Jurkat, Clone E6-1 (cell line): ENCODE results near the gene PLPP3.

ENCODE experiments used
- DNase-seq: peaks from one replicate; pipeline ENCODE4 v3.0.0-alpha.2; 2011; ENCODE audit warnings: low read depth, low spot score
- H3K4me3 ChIP-seq: 2 replicates; pipeline ENCODE4 v1.5.1; 2011; ENCODE audit warnings: mild to moderate bottlenecking, low read length, control low read depth, moderate library complexity

The PLPP3 gene

DNA sequence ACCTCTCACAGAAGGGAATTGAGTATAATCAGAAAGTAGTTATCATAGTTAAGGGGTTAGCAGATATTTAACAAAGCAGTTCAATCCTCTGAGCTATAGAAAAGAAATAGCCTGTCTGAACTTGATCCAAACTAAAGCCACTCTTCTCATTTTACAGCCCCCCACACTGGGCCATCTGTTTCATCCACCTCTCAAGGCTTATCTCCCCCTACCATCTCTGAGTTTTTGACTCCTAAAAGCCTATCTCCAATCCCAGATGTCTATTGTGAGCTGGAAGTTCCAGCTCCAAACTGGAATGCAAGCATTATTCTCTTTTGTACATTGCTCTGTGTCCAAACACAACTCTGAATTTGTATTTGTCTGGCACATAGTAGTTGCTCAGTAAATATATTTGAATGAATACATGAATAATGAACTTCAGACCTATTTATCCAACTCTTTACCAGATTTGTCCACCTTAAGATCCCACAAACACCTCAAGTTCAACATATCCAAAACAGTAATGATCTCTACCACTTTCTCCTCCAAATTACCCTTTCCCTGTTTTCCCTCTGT lies 98.1 kb downstream of the PLPP3 start:
- no peak for DNase-seq
- H3K4me3 ChIP-seq: no peak overlapping the region

DNA sequence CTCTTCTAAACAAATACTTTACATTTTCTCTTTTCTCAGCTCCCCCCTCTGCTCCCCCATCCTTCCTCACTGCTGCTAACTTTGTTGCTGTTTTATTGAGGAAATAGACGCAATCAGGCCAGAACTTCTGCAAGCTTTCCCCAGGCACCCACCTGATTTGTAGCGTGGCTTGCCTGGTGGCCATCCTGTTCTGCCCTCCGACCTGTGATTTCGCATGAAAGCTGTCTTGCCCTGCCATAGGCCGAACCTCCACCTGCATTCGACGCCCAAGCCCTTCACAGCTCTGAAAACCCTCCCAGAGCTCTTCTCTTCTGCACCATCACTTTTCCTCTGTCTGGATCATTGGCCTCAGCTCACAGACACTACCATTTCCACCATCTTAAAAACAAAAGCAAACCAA lies 100.6 kb downstream of the PLPP3 start:
- no peak overlapping the region for H3K4me3 ChIP-seq
- DNase-seq: no peak

DNA sequence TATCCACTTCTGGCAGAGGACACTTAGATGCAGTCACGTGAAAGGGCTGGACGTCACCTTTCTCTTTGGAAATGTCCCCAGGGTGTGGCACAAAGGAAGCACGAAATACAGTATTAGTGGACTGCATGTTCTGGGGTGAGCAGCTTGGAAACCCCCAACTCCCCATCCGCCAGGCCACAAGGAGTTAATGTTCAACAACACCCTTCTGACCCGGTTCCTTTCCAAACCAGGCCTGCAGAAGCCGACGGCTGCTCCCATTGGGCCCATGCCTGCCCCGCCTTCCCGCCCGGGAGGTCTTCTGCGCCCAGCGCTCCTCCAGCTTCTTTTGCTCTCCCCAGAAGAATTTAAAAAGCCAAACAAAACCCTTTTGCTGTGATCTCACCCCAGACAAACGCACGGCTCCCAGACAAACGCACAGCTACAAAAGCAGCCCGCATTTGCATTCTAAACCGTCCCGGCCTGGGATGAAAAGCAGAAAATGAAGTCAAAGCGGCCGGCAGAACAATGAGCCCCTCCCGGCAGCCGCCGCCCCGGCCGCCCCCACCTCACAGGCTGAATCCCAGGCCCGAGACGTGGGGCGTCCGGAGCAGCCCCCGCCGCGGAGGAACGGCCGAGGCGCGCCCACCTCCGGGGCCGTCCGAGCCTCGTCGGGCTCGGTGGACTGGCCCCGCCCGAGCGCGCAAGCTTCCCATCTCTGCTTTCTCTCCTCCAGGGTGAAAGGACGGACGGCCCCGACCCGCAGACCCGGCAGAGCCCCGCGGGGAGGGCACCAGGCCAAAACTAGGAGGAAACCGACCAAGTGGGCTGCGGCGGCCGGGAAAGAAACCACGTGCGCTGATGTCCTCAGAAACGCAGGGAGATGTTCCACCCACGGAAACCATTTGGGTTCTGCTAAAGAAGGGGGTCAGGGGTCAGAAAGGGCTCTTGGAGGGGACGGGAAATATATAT lies 101.9 kb downstream of the PLPP3 start:
- DNase-seq: no peak
- H3K4me3 ChIP-seq: no peak overlapping the region

DNA sequence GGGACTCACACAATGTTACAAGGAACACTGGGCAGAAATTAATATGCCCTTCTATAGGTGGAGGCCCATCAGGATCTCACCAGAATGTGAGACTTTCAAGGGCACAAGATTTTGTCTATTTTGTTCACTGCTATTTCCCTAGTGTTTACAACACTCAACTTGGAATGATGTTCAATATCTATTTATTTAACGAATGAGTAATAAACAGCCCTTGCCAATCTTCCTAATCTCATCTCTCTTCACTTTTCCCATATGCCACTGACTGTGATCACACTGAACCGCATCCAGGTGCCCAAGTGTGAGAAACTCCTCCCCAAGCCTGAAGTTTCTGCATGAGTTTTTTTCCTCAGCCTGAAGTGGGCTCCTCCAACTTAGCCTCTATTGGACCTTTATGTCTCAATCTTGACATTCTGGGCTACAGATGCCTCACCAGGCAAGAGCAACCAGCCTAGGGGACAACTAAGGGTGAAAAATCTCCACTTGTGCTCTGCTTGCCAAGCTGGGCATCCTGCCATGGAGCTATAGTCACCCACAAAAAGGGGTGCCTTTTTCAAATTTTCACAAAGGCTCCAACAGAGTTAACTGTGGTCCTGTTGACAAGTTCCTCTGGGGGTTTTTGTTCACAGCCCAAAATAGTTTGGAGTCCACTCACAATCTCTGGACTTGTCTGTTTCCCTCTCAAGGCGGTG lies 105.6 kb downstream of the PLPP3 start:
- DNase-seq: no peak
- H3K4me3 ChIP-seq: no peak overlapping the region

DNA sequence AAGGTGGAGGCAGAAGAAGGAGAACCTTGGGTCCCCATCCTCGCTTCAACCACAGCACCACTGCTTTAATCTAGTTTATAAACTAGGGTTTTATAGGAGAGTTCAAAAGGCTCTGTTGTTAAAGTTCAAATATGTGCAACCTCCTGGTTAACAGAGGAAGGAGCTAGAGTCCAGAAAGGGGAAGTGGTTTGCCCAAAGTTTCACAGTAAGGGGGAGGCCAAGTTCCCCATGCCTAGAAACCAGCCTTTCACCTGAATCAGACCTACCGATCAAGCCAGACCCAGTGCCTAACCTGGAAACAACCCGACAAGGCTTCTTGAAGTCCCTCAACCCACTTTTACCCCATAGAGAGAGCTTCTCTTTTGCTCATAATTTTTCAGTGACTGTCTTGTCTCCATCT lies 106.5 kb downstream of the PLPP3 start:
- no peak overlapping the region for H3K4me3 ChIP-seq
- no peak for DNase-seq

DNA sequence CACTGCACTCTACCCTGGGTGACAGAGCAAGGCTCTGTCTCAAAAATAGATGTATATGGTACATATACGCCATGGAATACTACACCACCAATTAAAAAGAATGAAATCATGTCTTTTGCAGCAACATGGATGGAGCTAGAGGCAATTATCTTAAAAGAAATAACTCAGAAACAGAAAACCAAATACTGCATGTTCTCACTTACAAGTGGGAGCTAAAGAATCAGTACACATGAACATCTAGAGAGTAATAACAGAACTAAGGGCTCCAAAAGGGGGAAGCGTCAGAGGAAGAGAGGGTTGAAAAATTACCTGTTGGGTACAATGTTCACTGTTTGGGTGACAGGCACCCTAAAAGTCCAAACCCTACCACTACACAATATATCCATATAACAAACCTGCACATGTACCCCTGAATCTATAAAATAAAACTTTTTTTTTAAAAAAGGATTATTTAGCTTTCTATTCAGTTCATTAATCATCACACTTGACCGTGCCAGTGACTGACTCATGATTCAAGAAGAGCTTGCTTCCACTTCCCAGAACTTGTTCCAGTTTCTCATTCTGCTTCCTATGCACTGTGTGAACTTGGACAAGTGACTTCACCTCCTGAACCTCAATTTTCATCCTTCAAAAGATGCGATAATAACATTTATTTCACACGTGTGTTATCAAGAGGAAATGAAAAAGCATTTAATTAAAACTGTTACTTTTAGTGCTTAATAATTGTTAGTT lies 109.6 kb downstream of the PLPP3 start:
- DNase-seq: no peak
- no peak overlapping the region for H3K4me3 ChIP-seq

DNA sequence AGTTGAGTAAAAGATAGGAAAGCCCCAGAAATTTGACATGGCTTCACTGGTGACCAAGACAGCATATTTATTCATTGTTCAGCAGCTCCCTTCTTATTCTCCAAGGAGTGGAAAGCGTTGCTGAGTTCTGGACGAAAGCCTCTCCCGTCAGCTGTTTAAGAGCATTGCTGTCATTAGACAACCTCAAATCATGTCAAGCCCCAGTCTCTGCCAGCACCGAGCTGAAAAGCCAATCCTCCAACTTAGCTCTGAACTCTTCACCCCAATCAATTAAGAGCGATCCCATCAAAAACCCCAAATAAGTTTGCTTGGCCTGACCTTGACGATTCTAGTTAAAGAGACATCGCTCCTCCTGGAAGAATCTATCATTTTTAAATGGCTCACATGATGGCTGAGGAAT lies 110.8 kb downstream of the PLPP3 start:
- H3K4me3 ChIP-seq: no peak overlapping the region
- DNase-seq: no peak

DNA sequence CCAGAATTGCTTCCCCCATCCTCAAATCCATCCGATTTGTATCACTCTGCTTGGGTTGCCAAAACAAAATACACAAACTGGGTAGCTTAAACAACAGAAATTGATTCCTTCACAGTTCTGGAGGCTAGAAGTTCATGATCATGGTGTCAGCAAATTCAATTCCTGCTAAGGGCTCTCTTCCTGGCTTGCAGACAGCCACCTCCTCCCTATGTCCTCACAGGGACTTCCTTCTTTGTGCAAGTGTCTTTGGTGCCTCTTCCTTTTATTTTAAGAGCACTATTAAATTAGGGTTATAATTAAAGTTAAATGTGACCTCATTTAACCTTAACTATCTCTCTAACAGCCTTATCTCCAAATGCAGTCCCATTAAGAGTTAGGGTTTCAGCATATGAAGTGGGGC lies 112.8 kb downstream of the PLPP3 start:
- H3K4me3 ChIP-seq: no peak overlapping the region

DNA sequence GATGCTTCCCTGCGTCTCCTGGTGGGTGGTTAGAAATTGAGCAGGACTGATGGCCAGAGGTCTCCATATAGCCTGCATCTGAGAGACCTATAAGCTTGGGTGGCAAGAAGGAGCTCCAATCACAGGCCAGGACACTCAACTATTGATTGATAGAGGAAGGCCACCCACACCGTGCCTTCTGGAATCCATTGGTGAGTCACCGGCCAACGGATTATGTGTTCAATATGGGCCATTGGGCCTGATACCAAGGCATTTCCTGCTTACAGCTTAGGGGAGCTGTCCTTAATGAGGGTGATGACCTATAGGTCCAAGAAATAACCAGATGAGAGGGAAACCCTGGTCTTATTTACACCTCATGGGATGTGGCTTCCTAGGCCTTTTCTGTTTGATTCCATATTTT lies 115.1 kb downstream of the PLPP3 start:
- DNase-seq: no peak

More for the DNA sequence above, 112.8 kb downstream of the PLPP3 start:
- no peak for DNase-seq

DNA sequence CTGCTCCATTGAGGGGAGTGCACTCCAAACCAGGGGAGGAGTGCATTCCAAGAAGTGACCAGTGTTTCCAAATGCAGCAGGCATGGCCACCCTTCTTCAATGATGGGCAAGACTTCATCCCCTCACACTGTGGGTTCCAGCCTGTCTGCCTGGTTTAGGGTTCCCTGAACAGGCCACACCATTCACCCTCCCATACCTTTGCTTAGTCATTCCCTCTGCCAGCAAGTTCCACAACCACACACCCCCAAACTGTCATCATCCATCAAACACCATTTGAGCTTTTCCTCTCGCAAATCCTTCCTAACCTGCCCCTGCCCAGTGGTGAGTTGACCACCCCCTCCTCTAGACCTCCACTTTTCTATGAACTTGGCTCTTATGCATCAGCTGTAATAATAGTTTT lies 116.0 kb downstream of the PLPP3 start:
- no peak overlapping the region for H3K4me3 ChIP-seq
- no peak for DNase-seq

More for the DNA sequence above, 115.1 kb downstream of the PLPP3 start:
- no peak overlapping the region for H3K4me3 ChIP-seq

DNA sequence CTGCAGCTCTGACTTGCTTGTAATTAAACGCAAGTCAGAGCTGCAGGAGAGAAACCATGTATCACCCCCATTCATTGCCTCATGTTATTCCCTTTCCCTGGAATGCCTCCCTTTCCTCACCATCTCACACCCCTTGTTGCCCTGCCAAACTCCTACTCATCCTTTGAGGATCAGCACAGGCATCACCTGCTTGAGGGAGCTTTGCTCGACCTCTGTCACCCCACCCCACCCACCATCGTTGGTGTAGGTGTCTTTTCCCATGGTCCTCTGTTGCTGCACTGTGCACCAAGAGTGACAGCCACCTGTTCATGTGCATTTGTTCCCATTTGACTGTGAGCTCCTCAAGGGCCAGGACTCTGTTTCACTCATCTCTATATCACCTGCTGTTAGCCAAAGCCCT lies 117.2 kb downstream of the PLPP3 start:
- DNase-seq: no peak
- H3K4me3 ChIP-seq: no peak overlapping the region

DNA sequence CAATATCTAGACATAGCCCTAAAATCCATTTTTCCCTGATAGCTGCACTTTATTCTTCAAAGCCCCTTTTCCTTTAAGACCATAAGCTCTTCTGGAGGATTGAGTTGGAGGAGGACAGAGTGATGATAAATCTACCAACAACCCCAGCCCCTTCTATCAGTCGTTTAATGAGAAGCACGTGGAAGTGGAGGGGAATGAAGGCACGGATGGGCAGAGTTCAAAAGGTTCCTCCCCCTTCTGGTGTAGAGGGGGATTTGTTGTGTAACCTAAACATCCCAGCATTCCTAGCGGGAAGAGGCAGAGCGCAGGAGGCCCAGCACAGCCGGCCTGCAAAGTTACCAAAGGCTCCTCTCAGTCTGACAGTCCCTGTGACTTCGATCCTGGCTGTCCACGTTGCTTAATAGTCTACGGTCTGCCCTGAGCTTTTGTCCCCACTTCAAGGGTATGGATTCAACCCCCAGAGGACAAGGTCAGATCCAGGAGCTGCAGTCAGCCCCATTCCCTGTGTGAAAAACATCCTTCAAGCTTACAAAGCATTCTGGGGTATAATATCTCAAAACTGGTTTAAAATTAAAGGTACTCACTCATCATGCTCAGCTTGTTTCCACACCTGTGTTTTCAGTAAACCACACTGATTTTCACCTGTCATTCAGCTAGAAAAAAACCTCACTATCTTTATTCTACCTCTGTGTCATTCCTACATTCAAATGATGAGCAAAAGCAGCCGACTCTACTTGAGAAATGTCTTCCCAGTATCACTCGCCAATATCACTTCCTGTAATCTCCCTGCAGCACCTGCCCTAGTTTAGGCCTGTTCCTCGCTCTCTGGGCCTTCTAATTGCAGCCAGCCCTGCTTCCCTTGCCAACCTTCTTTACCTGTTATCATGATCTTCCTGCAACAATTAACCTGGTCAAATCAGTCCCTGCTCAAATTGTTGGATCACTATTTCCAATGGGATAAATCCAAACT lies 117.9 kb downstream of the PLPP3 start:
- H3K4me3 ChIP-seq: no peak overlapping the region
- no peak for DNase-seq

DNA sequence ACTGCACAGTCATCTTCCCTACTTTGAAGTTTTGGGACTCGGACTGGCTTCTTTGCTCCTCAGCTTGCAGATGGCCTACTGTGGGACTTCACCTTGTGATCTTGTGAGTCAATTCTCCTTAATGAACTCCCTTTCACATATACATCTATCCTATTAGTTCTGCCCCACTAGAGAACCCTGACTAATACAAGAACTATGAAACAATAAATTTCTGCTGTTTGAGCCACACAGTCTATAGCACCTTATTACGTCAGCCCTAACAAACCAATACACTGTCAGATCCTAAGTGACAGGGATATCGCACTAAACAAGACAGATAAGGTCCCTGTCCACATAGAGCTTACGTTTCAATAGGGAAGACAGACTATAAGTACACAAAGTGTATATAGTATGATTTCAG lies 120.1 kb downstream of the PLPP3 start:
- no peak overlapping the region for H3K4me3 ChIP-seq
- no peak for DNase-seq

DNA sequence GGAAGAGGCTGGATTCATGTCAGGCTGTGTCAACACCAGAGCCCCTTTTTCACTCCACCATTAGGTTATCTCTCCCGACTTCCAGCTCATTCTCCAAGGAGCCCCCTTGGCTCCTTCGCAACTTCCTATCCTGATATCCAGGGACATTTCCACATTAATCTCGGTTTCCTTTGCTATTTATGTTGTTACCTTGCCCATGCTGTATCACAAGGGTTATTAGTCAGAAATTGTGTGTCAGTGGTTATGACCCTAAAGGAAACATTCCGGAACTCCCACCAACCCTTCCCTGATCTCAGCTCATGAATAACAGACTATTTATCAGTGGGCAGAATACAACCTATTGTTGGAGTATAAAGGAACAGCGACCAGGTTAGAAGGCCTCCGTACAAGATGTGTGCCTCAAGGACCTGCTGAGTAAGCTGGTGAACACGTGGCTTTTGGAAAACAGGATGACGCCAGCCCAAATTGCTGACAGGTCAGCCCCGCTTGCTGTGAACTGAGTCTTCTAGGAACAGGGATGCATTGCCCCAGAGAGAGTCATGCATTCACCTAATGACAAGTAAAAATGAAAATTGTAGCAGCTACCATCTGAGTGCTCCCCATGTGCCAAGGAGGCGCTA lies 121.5 kb downstream of the PLPP3 start:
- no peak overlapping the region for H3K4me3 ChIP-seq
- no peak for DNase-seq

DNA sequence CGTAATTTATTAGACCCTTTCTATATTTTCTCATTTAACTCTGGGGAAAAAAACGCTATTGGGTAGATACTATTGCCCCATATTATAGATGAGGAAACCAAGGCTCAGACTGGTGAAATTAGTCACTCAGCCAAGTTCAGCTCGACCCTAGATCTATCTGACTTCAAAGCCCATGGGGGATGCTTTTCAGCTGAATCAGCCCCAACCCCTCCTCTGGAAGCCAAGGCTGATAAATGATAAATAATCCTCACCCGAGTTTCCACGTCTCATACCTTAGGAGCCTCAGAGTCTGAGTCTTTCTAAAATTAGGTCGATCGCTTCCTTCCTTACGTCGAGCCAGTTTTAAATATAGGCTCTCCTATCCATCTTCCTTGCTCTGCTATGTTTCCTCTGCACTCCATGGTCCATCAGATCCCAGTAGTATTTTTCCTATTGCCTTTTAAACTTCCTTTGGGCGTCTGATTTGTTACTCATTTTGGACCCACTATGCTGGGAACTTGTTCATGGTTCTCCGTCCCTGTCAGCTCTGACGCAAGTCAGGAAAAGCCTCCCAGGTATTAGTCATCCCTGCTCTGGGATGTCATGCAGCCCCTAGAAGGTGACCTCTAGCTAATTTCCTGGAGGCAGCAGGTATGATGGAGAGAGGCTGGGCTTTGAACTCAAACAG lies 122.8 kb downstream of the PLPP3 start:
- DNase-seq: no peak
- H3K4me3 ChIP-seq: no peak overlapping the region

DNA sequence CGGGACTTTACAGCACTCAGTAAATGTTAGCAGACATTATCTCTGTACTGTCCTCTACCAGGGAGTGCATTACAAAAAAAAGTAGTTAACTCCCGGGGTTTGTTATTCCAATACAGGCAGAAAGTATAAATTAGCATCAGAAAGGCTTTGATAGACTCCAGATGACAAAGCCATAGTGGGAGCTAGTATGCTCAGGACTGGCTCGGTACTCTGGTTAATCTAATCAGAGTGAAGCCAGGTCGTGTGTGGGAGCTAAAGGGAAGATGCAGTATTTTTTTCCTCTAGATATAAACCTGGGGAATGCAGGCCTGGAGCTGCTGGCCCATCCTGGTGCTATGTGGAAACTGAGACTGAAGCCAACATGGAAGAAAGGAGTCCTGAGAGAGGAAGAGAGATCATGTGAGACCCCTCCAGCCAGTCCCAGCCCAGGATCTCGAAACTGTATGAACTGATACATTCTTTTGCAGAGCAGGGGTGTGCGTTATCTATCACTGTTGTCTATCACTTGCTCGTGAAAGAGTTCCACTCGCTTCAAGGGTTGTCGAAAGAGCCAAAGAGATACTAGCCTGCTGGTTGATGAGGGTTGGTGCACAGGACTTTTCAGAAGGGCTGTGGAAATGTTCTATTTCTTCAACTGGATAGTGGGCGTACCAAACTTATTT lies 125.8 kb downstream of the PLPP3 start:
- DNase-seq: no peak
- H3K4me3 ChIP-seq: no peak overlapping the region

DNA sequence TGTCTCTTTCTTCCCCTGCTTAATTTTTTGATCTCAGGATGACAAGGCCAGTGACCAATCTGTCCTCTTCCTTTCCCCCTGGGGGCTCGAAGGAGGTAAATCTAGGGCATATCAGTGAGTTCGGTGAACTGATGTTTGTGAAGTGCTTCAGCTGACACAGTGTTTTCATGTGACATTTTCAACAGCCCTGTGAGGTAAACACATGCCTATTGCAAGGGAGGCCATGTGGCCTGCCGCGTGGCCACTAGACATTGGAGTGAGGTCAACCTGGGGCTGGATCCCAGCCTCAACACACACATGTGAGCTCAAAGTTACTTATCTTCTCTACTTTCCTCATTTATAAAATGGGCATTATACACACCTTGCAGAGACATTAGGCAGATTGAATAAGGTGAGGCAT lies 126.3 kb downstream of the PLPP3 start:
- no peak for DNase-seq

More for the DNA sequence above, 126.3 kb downstream of the PLPP3 start:
- H3K4me3 ChIP-seq: no peak overlapping the region
